Measurements from ENCODE around the gene GCC2.
"Not testable (repeated sequence)": the region's sequence is repeated elsewhere in the genome, so short reads cannot be mapped to it uniquely, and the experiment has no call there.

DNA sequence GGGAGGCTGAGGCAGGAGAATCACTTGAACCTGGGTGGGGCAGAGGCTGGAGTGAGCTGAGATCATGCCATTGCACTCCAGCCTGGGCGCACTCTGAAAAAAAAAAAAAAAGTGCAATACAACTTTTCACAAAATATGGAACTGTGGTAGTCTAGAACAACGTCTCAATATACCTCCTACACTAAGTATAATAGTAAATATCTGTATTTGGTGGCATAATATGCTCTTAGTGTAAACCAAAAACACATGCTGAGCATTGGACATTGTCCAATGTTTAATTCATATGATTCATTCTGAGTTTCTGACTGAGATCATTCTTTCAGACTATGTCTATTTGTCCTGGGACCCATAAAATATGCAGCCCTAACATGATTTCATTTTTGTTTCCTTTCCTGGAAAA is 65.5 kb downstream of the GCC2 start:
- TF ChIP-seq ZFX (IDR thresholded peaks at IDR 0.05; ENCODE audit: borderline replicate concordance); CTCF (IDR thresholded peaks at IDR 0.05): not testable (repeated sequence)
